Prostate gland (tissue), 2 donors: ENCODE measurements around the gene BMP6.

Experiments used
- POLR2AphosphoS5 ChIP-seq: sonication (generic); formaldehyde crosslinking; IDR thresholded peaks from one replicate; pipeline ENCODE4 v1.6.1; 2017; ENCODE audit warnings: antibody characterized with exemption
- TF ChIP-seq, protein P1 (sequence below), 4 experiments: fragments of 200-600 bp in 2 of 4; fragments of 450-650 bp in 2 of 4; sonication (generic) in 2 of 4; IDR thresholded peaks; 1 replicate in 3 of 4; 2 replicates in 1 of 4; pipeline ENCODE4 v1.5.1; 2016 to 2019; ENCODE audit warnings: antibody characterized with exemption in 4 of 4, mild to moderate bottlenecking in 2 of 4, moderate library complexity in 2 of 4

DNA sequence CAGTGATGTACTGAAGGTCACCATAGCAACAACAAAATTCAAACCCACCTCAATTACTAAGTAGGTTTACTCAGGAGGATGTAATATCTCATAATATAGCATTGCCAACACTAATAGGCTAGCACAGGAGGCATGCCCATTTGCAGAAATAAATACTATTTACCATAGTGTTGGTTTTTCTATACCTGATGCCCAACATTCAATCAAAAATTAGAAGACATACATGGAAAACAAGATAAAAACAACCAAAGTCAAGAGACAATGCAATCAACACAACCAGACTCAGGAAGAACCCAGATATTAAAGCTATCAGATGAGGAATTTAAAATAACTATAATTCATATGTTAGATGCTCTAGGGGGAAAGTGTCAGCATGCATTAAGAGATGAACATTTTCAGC, 199.0 kb downstream of the BMP6 start:
- no peak for TF ChIP-seq POLR2AphosphoS5
- TF ChIP-seq, protein P1, sequence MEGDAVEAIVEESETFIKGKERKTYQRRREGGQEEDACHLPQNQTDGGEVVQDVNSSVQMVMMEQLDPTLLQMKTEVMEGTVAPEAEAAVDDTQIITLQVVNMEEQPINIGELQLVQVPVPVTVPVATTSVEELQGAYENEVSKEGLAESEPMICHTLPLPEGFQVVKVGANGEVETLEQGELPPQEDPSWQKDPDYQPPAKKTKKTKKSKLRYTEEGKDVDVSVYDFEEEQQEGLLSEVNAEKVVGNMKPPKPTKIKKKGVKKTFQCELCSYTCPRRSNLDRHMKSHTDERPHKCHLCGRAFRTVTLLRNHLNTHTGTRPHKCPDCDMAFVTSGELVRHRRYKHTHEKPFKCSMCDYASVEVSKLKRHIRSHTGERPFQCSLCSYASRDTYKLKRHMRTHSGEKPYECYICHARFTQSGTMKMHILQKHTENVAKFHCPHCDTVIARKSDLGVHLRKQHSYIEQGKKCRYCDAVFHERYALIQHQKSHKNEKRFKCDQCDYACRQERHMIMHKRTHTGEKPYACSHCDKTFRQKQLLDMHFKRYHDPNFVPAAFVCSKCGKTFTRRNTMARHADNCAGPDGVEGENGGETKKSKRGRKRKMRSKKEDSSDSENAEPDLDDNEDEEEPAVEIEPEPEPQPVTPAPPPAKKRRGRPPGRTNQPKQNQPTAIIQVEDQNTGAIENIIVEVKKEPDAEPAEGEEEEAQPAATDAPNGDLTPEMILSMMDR (IDR thresholded peaks at IDR 0.05), result no peak
